Fibroblast of the aortic adventitia (primary cell): ENCODE measurements around the gene LPIN1. TPM values are rescaled to one million over a fixed set of nuclear protein-coding genes. Genes with fewer than 3 reads are reported as not detected.

Experiments
- DNase-seq: peaks from one replicate; pipeline ENCODE4 v3.0.0-alpha.2; 2010; ENCODE audit warnings: low read depth
- H3K4me3 ChIP-seq: 2 replicates; pipeline ENCODE4 v1.5.1; 2011; ENCODE audit warnings: low read depth, mild to moderate bottlenecking, control low read depth, low read length, moderate library complexity
- CTCF ChIP-seq: IDR thresholded peaks from 2 replicates; pipeline ENCODE4 v1.5.1; 2011; ENCODE audit warnings: mild to moderate bottlenecking, low read length, control low read depth, inconsistent platforms; ENCODE audit not compliant: insufficient read depth
- total RNA-seq: library from RNA; depleted of rRNA; stranded (reverse); fragments of >200 nt; gene quantifications from 2 replicates; pipeline ENCODE4 v1.2.3, GENCODE V29; 2012; ENCODE audit warnings: low replicate concordance

The LPIN1 gene
- total RNA-seq, 1 donor, result 50.4 TPM

DNA sequence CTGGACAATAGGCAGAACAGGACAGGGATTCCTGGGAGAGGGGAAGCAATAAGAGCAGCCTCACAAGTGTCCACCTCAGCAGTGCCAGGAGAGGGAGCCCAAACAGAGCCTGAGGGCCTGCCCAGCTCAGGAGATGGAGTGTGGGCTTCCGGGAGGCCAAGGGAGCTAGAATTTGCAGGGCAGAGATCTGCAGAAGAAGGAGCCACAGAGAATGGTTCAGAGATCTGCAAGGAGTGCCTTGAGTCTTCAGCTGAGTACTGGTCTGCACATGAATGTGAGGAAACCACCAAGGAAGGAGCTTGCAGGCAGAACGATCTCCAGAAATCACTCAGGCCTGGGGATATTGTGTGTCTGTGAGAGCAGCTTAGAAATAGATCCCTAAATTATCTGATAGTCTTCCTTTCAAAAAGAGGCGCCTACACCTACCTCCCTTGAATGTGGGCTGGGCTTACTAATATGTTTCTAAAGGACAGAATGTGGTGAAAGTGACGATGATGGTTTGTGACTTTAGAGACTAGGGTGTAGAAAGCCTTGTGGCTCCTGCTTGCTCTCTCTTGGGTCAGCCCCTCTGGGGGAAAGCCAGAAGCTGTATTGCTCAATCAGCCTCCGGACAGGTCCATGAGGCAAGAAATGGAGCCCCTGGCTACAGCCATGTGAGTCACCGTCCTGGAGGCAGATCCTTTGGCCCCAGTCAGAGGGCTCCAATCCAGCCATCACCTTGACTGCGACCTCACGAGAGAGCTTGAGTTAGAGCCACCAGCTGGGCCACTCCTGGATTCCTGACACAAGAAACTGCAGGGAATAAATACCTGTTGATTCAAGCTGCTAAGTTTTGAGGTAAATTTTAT lies 7.6 kb upstream of the LPIN1 start:
- peak; percentile 61 for TF ChIP-seq CTCF
- H3K4me3 ChIP-seq, result no peak overlapping the region
- DNase-seq, result peak; percentile 93

- H3K4me3 ChIP-seq, result no peak overlapping the region
- no peak for DNase-seq
- TF ChIP-seq CTCF, result no peak
Measured at GRCh38 chr2:11740723-11741122, 5.7 kb upstream of the LPIN1 start.

DNA sequence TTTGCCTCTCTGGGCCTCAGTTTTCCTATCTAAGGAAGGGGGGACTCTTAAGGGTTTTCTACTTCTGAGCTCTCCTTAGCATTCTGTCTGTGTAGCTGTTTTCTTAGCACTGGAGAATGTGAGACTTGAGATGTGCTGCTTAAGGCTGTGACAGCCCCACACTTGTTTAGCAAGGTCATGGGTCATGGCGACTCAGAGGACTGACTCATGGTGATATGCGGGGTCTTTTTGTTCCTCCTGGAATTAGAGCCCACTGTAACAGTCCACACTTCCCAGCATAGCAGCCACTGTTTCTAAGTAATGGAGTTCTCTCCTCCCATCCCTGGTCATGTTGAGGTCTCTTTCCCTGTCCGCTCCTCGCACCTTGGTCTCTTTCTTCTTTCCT lies 4.1 kb upstream of the LPIN1 start:
- DNase-seq, result no peak
- no peak overlapping the region for H3K4me3 ChIP-seq
- no peak for TF ChIP-seq CTCF

DNA sequence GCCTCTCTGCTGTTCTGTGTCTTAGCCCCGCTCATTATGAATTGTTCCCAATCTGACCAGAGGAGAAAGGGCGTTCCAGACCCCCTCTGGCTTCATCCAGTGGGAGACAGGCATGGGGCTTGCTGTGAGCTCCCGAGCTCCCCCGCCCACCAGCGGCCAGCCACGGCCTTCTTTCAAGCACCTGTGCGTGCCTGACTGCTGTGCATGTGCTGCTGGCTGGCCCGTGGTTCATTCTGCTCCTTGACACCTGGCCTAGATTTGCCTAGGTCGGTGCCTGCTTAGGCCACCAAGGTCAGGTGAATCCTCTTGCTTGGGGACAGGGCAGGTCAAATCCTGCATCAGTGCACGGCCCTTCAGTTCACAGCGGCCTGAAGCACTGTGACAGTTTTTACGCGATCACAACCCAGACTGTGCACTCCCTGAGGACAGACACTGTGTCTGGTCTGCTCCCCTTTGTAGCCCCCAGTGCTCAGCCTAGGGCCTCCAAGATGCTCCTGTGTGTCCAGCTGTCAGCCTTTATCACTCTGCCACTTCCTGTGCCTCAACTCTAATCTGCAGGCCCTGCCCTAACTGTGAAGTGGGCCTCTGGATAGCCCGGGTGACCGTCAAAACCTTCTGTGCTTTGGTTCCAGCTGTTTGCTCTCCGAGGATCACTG lies 3.6 kb upstream of the LPIN1 start:
- DNase-seq, result no peak
- TF ChIP-seq CTCF, result no peak
- no peak overlapping the region for H3K4me3 ChIP-seq

DNA sequence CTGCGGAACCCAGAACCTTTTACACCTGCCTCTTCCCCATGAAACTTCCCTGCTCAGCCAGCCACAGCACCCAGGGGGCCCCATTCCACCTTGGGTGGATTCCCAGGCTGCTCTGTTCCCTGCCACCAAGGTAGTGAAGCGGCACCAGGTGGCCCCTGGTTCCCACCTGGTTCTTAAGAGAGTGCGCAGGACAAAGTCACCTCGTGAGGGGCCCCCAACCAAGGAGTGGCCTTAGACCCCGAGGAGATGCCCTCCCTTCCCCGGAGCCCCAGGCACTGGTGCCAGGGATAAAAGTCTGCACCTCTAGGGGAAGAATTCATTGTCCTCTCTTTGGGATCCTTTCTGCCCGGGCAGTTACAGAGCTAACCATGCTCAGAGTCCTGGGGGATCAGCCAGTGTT lies 3.1 kb upstream of the LPIN1 start:
- DNase-seq, result no peak
- TF ChIP-seq CTCF, result no peak

DNA sequence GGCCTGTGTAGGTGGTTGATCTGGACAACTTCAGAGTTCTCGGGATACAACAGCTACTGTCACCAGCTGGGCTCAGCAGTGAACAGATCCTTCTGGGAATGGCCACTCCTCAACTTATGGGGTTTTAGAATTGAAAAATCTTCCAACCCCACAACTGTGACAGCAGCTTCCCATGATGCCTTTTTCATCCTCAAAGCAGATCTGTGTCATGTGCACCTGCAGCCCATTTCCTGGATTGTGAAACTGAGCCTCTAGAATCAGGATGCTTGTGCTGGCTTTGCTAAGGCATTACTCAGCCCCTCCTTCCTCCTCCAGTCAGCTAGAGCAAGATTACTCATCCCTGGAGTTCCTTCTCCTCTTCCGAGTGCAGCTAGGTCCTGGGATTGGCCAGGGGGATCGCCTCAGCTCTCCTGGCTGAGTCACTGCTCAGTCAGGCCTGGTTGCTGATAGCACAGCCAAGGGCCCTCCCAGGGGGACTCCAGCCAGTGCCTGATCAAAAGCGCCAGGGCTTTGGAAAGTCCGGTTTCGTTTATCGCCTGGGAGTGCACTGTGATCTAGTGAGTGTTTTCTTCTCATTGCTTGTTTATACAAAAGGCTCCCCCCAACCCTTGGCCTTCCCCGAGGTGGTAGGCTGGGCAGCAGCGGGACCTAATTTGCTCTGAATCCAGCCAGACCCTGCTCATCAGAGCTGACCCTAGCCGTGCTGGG lies 2.4 kb upstream of the LPIN1 start:
- peak overlapping the region; percentile 49 for H3K4me3 ChIP-seq
- TF ChIP-seq CTCF, result no peak
- peak; percentile 100 for DNase-seq

More for the DNA sequence above, 3.1 kb upstream of the LPIN1 start:
- H3K4me3 ChIP-seq, result no peak overlapping the region
